Smooth muscle cell (in vitro differentiated cells): Measurements from ENCODE around the gene POLR1H. TPM values are rescaled to one million over a fixed set of nuclear protein-coding genes. Genes with fewer than 3 reads are reported as not detected.

ENCODE experiments used
- DNase-seq: peaks from one replicate; lab custom pipeline; 2025; ENCODE audit not compliant: unreplicated experiment; lab: John Stamatoyannopoulos, UW
- H2AFZ ChIP-seq: fragments of 200-600 bp; sonication (generic); 2 replicates; pipeline ENCODE4 v1.6.0; 2016; ENCODE audit warnings: antibody characterized with exemption, low read depth, mild to moderate bottlenecking
- H3F3A ChIP-seq: fragments of 200-600 bp; sonication (generic); 2 replicates; pipeline ENCODE4 v1.6.0; 2017; ENCODE audit warnings: antibody characterized with exemption, low read depth
- H3K27ac ChIP-seq: fragments of 200-600 bp; sonication (generic); 2 replicates; pipeline ENCODE4 v1.5.1; 2016; ENCODE audit warnings: low read depth, mild to moderate bottlenecking
- H3K27me3 ChIP-seq: fragments of 200-600 bp; sonication (generic); 2 replicates; pipeline ENCODE4 v1.6.1; 2016; ENCODE audit warnings: low read depth, mild to moderate bottlenecking
- H3K36me3 ChIP-seq: fragments of 200-600 bp; sonication (generic); 2 replicates; pipeline ENCODE4 v1.5.1; 2016; ENCODE audit warnings: low read depth
- H3K4me1 ChIP-seq: fragments of 200-600 bp; sonication (generic); 2 replicates; pipeline ENCODE4 v1.5.1; 2016; ENCODE audit warnings: low read depth
- H3K4me2 ChIP-seq: fragments of 200-600 bp; sonication (generic); 2 replicates; pipeline ENCODE4 v1.6.0; 2016; ENCODE audit warnings: mild to moderate bottlenecking
- H3K4me3 ChIP-seq: fragments of 200-600 bp; sonication (generic); 2 replicates; pipeline ENCODE4 v1.5.1; 2016; ENCODE audit warnings: mild to moderate bottlenecking
- H3K79me2 ChIP-seq: fragments of 200-600 bp; sonication (generic); 2 replicates; pipeline ENCODE4 v1.6.0; 2016; ENCODE audit warnings: low read depth, mild to moderate bottlenecking
- H3K9ac ChIP-seq: fragments of 200-600 bp; sonication (generic); 2 replicates; pipeline ENCODE4 v1.6.0; 2016; ENCODE audit warnings: low read depth
- H3K9me3 ChIP-seq: fragments of 200-600 bp; sonication (generic); replicated peaks from 2 replicates; pipeline ENCODE4 v1.5.1; 2016; ENCODE audit warnings: low read depth
- H4K20me1 ChIP-seq: fragments of 200-600 bp; sonication (generic); 2 replicates; pipeline ENCODE4 v1.6.0; 2016; ENCODE audit warnings: low read depth
- WGBS: methylation state at CpG from one replicate; pipeline ENCODE4 v1.1.7; 2016; ENCODE audit warnings: low lambda C conversion rate; 5-methylcytosine and 5-hydroxymethylcytosine counted together
- polyA plus RNA-seq: library from polyadenylated mRNA; unstranded; fragments of >200 nt; fragmentation: Nextera tagmentation; extraction: Ambion mirVana; gene quantifications from 2 replicates; pipeline ENCODE4 v1.2.1, GENCODE V29; 2016
- total RNA-seq: library from RNA; depleted of rRNA; stranded (reverse); fragments of >200 nt; gene quantifications from 2 replicates; pipeline ENCODE4 v1.2.3, GENCODE V29; 2014
- TF ChIP-seq, protein P1 (sequence below): fragments of 200-600 bp; sonication (generic); IDR thresholded peaks from 2 replicates; pipeline ENCODE4 v1.5.1; 2017; ENCODE audit warnings: borderline replicate concordance, mild to moderate bottlenecking, antibody characterized with exemption; ENCODE audit not compliant: insufficient read depth, poor library complexity, severe bottlenecking

The POLR1H gene
- total and polyA plus RNA-seq, 2 experiments from 2014 or later: 21.0 to 35.1 TPM

DNA sequence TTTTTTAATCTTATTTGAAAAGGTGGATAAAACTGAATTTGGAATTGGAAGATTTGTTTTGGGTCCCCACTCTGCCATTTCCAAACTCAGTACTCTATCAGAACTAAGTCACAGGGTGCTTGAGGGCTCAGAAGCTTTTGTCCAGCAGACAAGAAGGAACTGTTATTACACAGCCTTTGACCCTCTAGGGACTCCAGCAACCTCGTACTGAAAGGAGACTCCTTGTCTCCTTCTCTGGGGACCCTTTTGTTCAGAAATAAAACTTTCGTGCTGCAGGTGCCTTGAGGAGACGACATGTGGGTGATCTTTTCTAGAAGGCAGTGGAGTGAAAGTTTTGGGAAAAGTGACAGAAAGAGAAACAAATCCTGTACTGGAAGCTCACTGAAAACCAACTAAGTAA, 7.4 kb upstream of the POLR1H start:
- WGBS: 93% methylated on average over 3 of the region's 3 CpGs
- H2AFZ ChIP-seq: no peak overlapping the region
- H3K9me3 ChIP-seq: no peaks in the 10 kb centered on the region
- H3K36me3 ChIP-seq: no peaks in the 10 kb centered on the region
- H3K4me3 ChIP-seq: no peak overlapping the region
- H3K4me1 ChIP-seq: no peaks in the 10 kb centered on the region
- no peaks in the 10 kb centered on the region for H3K79me2 ChIP-seq
- no peak overlapping the region for H3K4me2 ChIP-seq
- no peak overlapping the region for H3K27ac ChIP-seq
- no peaks in the 10 kb centered on the region for H3F3A ChIP-seq
- TF ChIP-seq, protein P1, sequence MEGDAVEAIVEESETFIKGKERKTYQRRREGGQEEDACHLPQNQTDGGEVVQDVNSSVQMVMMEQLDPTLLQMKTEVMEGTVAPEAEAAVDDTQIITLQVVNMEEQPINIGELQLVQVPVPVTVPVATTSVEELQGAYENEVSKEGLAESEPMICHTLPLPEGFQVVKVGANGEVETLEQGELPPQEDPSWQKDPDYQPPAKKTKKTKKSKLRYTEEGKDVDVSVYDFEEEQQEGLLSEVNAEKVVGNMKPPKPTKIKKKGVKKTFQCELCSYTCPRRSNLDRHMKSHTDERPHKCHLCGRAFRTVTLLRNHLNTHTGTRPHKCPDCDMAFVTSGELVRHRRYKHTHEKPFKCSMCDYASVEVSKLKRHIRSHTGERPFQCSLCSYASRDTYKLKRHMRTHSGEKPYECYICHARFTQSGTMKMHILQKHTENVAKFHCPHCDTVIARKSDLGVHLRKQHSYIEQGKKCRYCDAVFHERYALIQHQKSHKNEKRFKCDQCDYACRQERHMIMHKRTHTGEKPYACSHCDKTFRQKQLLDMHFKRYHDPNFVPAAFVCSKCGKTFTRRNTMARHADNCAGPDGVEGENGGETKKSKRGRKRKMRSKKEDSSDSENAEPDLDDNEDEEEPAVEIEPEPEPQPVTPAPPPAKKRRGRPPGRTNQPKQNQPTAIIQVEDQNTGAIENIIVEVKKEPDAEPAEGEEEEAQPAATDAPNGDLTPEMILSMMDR: no peak
- no peak overlapping the region for H3K9ac ChIP-seq
- no peak for DNase-seq
- no peaks in the 10 kb centered on the region for H4K20me1 ChIP-seq
- H3K27me3 ChIP-seq: no peaks in the 10 kb centered on the region

DNA sequence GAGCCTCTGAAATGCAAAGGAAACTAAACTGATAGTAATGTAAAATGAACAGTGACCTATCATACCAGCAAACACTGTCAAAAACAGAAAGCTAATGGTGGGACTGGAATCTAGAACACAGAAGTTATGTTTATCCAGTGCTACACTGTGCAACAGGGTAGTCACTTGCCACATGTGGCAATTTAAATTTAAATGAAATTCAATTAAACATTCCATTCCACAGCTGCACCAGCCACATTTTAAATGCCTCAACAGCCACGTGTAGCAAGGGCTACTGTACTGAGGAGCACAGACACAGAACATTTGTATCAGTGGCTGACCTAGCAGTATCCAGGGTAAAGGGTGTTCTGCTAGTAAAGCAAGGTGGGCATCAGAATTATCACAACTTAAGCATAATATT, 5.6 kb upstream of the POLR1H start:
- no peaks in the 10 kb centered on the region for H4K20me1 ChIP-seq
- peaks cover 5% of the 10 kb centered on the region for H3K4me1 ChIP-seq
- no peaks in the 10 kb centered on the region for H3K9me3 ChIP-seq
- H3K27me3 ChIP-seq: no peaks in the 10 kb centered on the region
- DNase-seq: no peak
- H2AFZ ChIP-seq: no peak overlapping the region
- no peak overlapping the region for H3K4me3 ChIP-seq
- H3F3A ChIP-seq: no peaks in the 10 kb centered on the region
- peaks cover 5% of the 10 kb centered on the region for H3K79me2 ChIP-seq
- TF ChIP-seq, protein P1: no peak
- no peaks in the 10 kb centered on the region for H3K36me3 ChIP-seq
- no peak overlapping the region for H3K9ac ChIP-seq
- H3K4me2 ChIP-seq: no peak overlapping the region
- WGBS: 52% methylated on average over 1 of the region's 1 CpG
- H3K27ac ChIP-seq: no peak overlapping the region

DNA sequence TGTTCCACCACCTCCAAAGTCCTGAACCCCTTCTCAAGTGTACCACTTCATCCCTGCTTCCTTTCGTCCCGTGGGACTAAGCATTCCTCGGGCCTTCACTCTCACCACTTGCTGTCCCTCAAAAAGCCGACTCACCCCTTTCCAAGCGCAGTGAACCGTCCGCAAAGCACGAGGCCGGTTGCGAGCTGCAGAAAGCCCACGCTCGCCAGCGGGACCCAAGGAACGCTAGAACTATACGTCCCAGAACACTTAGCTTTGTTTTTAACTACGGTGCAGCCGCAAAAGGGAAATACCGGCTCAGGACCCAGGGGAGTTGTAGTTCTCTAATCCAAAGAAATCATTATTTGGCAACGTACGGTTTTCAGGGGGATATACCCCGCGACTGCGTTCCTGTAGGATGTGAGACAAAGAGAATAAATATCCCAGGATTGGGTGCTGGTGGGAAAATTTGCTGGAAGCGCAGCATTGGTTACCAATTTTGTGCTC, 416 bp upstream of the POLR1H start:
- no peak for DNase-seq
- H3K9ac ChIP-seq: peak overlapping the region; percentile 89
- TF ChIP-seq, protein P1: no peak
- peak overlapping the region; percentile 78 for H3K4me3 ChIP-seq
- H2AFZ ChIP-seq: peak overlapping the region; percentile 95
- H3F3A ChIP-seq: peaks cover 1% of the 10 kb centered on the region
- H3K9me3 ChIP-seq: no peaks in the 10 kb centered on the region
- H3K4me1 ChIP-seq: peaks cover 13% of the 10 kb centered on the region
- H3K79me2 ChIP-seq: peaks cover 24% of the 10 kb centered on the region
- WGBS: 1% methylated on average over 24 of the region's 24 CpGs
- H3K36me3 ChIP-seq: no peaks in the 10 kb centered on the region
- peak overlapping the region; percentile 87 for H3K4me2 ChIP-seq
- peak overlapping the region; percentile 85 for H3K27ac ChIP-seq
- H3K27me3 ChIP-seq: no peaks in the 10 kb centered on the region
- no peaks in the 10 kb centered on the region for H4K20me1 ChIP-seq

DNA sequence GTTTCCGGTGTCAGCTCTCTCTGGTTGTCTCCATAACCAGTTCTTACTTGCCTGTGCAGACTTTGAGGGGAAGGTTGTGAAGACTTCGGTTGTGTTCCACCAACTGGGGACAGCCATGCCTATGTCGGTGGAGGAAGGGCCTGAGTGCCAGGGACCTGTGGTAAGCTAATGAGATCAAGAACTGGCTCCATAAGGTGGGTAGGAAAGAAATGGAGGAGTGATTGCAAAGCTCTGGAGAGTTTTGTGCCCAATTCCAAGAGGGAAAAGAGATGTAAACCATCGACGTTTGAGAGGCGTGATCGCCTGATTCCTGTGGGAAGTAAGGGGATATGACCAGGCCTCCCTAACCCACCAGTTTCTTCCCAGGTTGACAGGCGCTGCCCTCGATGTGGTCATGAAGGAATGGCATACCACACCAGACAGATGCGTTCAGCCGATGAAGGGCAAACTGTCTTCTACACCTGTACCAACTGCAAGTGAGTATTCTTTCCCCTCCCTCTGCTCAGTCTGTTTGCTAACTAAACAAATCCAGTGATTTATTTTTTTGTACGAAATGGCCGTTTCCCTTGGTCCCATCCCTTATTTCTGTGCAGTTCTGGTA, 893 bp downstream of the POLR1H start:
- Histone ChIP-seq H3K4me3 (peak overlapping the region; percentile 78), H3K27ac (peak overlapping the region; percentile 85), H2AFZ (peak overlapping the region; percentile 95), H3K36me3 (no peaks in the 10 kb centered on the region), H3K79me2 (peaks cover 24% of the 10 kb centered on the region), H3K9ac (peak overlapping the region; percentile 89), H3K4me2 (peak overlapping the region; percentile 87), H4K20me1 (no peaks in the 10 kb centered on the region), H3K9me3 (no peaks in the 10 kb centered on the region), H3K4me1 (peaks cover 20% of the 10 kb centered on the region), H3K27me3 (no peaks in the 10 kb centered on the region), H3F3A (peaks cover 8% of the 10 kb centered on the region)
- WGBS: 68% methylated on average over 13 of the region's 13 CpGs
- no peak for DNase-seq
- TF ChIP-seq, protein P1: no peak
